Uterus (tissue), 2 donors: ENCODE data around the gene TRIM10.

Experiments used
- CTCF ChIP-seq, 4 experiments: fragments of 200-600 bp in 2 of 4; fragments of 450-650 bp in 2 of 4; sonication (generic) in 2 of 4; IDR thresholded peaks; one replicate each; pipeline ENCODE4 v1.5.1; 2016 to 2019; ENCODE audit warnings: antibody characterized with exemption in 4 of 4, mild to moderate bottlenecking in 2 of 4, moderate library complexity in 1 of 4
- POLR2A ChIP-seq, 2 donors: fragments of 450-650 bp; IDR thresholded peaks; one replicate each; pipeline ENCODE4 v1.6.1; 2016; ENCODE audit warnings: antibody characterized with exemption in 2 of 2, mild to moderate bottlenecking in 1 of 2, moderate library complexity in 1 of 2

DNA sequence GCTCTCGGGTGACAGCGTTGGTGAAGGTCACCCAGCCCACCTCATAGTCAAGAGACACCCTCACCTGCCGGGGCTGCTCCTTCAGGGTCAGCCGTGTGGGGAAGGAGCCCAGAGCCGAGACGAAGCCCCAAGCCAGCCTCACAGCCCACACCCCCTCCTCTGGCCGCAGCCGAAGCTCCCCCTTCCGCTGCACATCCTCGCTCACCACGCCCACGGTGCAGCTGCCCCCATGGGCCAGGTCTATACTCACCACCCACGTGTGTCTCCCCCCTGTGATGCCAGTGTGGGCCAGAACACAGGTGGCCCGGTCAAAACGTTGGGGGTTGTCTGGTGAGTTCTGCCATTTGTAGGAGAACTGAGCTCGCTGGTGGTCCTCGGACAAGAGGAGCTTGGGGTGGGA, 7.0 kb downstream of the TRIM10 start:
- TF ChIP-seq CTCF (IDR thresholded peaks at IDR 0.05) (no peak), POLR2A (IDR thresholded peaks at IDR 0.05) (no peak)
